Right lobe of liver (tissue), 6 donors: ENCODE data around the gene PTPRK. TPM values are rescaled to one million over a fixed set of nuclear protein-coding genes. Genes with fewer than 3 reads are reported as not detected.
A peak's percentile ranks its signal among the peaks of the same experiment; 100 is the strongest.

ENCODE experiments used
- ATAC-seq, 4 donors: fragments of 200-7000 bp; cut with Tn5 transposase; one replicate each; pipeline ENCODE4 v1.9.1; 2020; ENCODE audit warnings: mild to moderate bottlenecking in 4 of 4, moderate library complexity in 4 of 4
- DNase-seq, 3 donors: peaks; one replicate each; pipeline ENCODE4 v3.0.0-alpha.2; 2020
- H3K27ac ChIP-seq, 3 donors: fragments of 200-600 bp; one replicate each; pipeline ENCODE4 v1.8.0; 2022
- H3K27me3 ChIP-seq, 2 donors: fragments of 200-600 bp; one replicate each; pipeline ENCODE4 v1.8.0; 2022
- H3K36me3 ChIP-seq, 4 donors: fragments of 200-600 bp; sonication (generic) in 1 of 4; one replicate each; pipeline versions ENCODE4 v1.5.1 to v1.8.0; 2017 to 2022; ENCODE audit warnings: control low read depth in 1 of 4
- H3K4me1 ChIP-seq, 4 donors: fragments of 200-600 bp; sonication (generic) in 1 of 4; one replicate each; pipeline versions ENCODE4 v1.5.1 to v1.8.0; 2017 to 2022; ENCODE audit warnings: control low read depth in 1 of 4
- H3K4me3 ChIP-seq, 3 donors: fragments of 200-600 bp; one replicate each; pipeline ENCODE4 v1.8.0; 2022
- H3K9me3 ChIP-seq, 4 donors: fragments of 200-600 bp; sonication (generic) in 1 of 4; one replicate each; pipeline versions ENCODE4 v1.5.1 to v1.8.0; 2017 to 2022; ENCODE audit warnings: control low read depth in 1 of 4
- POLR2A ChIP-seq: fragments of 450-650 bp; IDR thresholded peaks from one replicate; pipeline ENCODE4 v1.6.1; 2017; ENCODE audit warnings: antibody characterized with exemption, mild to moderate bottlenecking
- WGBS: methylation state at CpG from one replicate; pipeline ENCODE4 v1.1.6; 2018; ENCODE audit warnings: low coverage, low lambda C conversion rate; ENCODE audit not compliant: insufficient coverage; ENCODE audit errors: missing lambda C conversion rate; 5-methylcytosine and 5-hydroxymethylcytosine counted together
- intact Hi-C, 2 donors: fragments of 100-400 bp; cut with DNase I; formaldehyde crosslinking; loops; one replicate each; pipeline versions ENCODE4 v1.11.2 to v1.14.1; 2022
- total RNA-seq, 6 experiments: library from RNA; depleted of rRNA in 2 of 6; stranded (reverse); fragments of >200 nt in 2 of 6; fragmentation: NEBNext Ultra II Directional in 3 of 6; extraction: Animal tissue kit (Norgen Biotek cat#: 25700) in 3 of 6; gene quantifications; one replicate each; pipeline versions ENCODE4 v1.1.0 to v1.2.4, GENCODE V29; 2016 to 2023
- TF ChIP-seq, protein P1 (sequence below), 4 donors: fragments of 200-600 bp in 3 of 4; fragments of 450-650 bp in 1 of 4; IDR thresholded peaks; one replicate each; pipeline versions ENCODE4 v1.5.1 to v1.8.0; 2016 to 2022; ENCODE audit warnings: antibody characterized with exemption in 4 of 4, mild to moderate bottlenecking in 2 of 4
- donor health status: DM: no; HTN: yes; CAD: no.
- donor health status: DM: no; HTN: no; CAD: no.
- donor health status: DM: no; HTN: no; CAD: no.
- donor health status: DM: no; HTN: yes; CAD: no.
- donor health status: DM: no; HTN: yes; CAD: no.

The PTPRK gene
- total RNA-seq, 6 experiments from 2014 or later: 27.7 to 54.5 (median 35.7) TPM

- H3K9me3 ChIP-seq: no peaks in the 10 kb centered on the region
- DNase-seq: no peak
- no peak overlapping the region for H3K4me3 ChIP-seq
- ATAC-seq: no peak
- H3K4me1 ChIP-seq: no peaks in the 10 kb centered on the region
- TF ChIP-seq, protein P1, sequence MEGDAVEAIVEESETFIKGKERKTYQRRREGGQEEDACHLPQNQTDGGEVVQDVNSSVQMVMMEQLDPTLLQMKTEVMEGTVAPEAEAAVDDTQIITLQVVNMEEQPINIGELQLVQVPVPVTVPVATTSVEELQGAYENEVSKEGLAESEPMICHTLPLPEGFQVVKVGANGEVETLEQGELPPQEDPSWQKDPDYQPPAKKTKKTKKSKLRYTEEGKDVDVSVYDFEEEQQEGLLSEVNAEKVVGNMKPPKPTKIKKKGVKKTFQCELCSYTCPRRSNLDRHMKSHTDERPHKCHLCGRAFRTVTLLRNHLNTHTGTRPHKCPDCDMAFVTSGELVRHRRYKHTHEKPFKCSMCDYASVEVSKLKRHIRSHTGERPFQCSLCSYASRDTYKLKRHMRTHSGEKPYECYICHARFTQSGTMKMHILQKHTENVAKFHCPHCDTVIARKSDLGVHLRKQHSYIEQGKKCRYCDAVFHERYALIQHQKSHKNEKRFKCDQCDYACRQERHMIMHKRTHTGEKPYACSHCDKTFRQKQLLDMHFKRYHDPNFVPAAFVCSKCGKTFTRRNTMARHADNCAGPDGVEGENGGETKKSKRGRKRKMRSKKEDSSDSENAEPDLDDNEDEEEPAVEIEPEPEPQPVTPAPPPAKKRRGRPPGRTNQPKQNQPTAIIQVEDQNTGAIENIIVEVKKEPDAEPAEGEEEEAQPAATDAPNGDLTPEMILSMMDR (IDR thresholded peaks at IDR 0.05): no peak
- no peak for TF ChIP-seq POLR2A
- intact Hi-C loops: no loop called here
- H3K27ac ChIP-seq: no peak overlapping the region
- H3K27me3 ChIP-seq: no peaks in the 10 kb centered on the region
- H3K36me3 ChIP-seq: no peaks in the 10 kb centered on the region
- 90% methylated on average over 3 of the region's 3 CpGs for WGBS
Observed at GRCh38 chr6:128047989-128048388, 472.4 kb downstream of the PTPRK start.

DNA sequence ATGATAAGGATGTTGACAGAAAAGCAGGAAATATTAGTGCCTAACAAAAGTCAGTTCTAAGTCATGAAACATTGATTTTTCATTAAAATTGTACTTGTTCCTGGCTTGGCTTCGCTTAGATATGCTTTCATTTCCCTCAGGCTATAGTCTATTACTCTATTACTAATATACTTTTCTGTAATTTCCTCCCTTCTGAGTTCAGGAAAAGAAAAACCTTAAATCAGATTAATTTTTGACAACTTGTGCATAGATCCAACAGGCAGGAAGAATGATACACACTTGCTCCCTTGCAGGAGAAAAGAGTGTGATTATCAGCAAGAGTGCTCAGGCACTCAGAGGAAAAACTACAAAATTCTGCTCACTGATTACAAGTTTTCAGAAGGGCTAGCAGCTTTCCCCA lies 474.4 kb downstream of the PTPRK start:
- ATAC-seq (no peak), DNase-seq (no peak)
- no peaks in the 10 kb centered on the region for H3K27me3 ChIP-seq
- no peaks in the 10 kb centered on the region for H3K36me3 ChIP-seq
- WGBS: 43% methylated on average over 1 of the region's 1 CpG
- H3K9me3 ChIP-seq: no peaks in the 10 kb centered on the region
- intact Hi-C loops: no loop called here
- H3K27ac ChIP-seq: no peak overlapping the region
- H3K4me3 ChIP-seq: no peak overlapping the region
- TF ChIP-seq POLR2A: no peak
- TF ChIP-seq, protein P1 (IDR thresholded peaks at IDR 0.05): no peak
- no peaks in the 10 kb centered on the region for H3K4me1 ChIP-seq

- Histone ChIP-seq H3K4me1 (no peaks in the 10 kb centered on the region), H3K36me3 (no peaks in the 10 kb centered on the region), H3K27ac (no peak overlapping the region), H3K9me3 (no peaks in the 10 kb centered on the region), H3K27me3 (no peaks in the 10 kb centered on the region), H3K4me3 (no peak overlapping the region)
- WGBS: 67% methylated on average over 2 of the region's 2 CpGs
- intact Hi-C loops: no loop called here
- no peak for DNase-seq
- TF ChIP-seq POLR2A: no peak
- TF ChIP-seq, protein P1 (IDR thresholded peaks at IDR 0.05): no peak
- ATAC-seq: no peak
Observed at GRCh38 chr6:128039543-128039942, 480.9 kb downstream of the PTPRK start.

- intact Hi-C loops: no loop called here
- DNase-seq (no peak), ATAC-seq (peak in 1 of 4 donors; percentile 47)
- H3K27me3 ChIP-seq: no peaks in the 10 kb centered on the region
- H3K36me3 ChIP-seq: no peaks in the 10 kb centered on the region
- H3K27ac ChIP-seq: no peak overlapping the region
- 73% methylated on average over 7 of the region's 7 CpGs for WGBS
- no peaks in the 10 kb centered on the region for H3K9me3 ChIP-seq
- TF ChIP-seq, protein P1 (IDR thresholded peaks at IDR 0.05): no peak
- no peak for TF ChIP-seq POLR2A
- no peaks in the 10 kb centered on the region for H3K4me1 ChIP-seq
- no peak overlapping the region for H3K4me3 ChIP-seq
Observed at GRCh38 chr6:128036808-128037570, 483.4 kb downstream of the PTPRK start.
